Activated T-cell treated with anti-CD3 and anti-CD28 coated beads, Interleukin-2, amount 50 U/mL, for 24 hours (primary cell): ENCODE data around the gene PPM1K.
"Not testable (repeated sequence)": the region's sequence is repeated elsewhere in the genome, so short reads cannot be mapped to it uniquely, and the experiment has no call there.

Experiments
- DNase-seq: peaks from one replicate; pipeline ENCODE4 v3.0.0-alpha.2; 2020
- H3K27ac Mint-ChIP-seq: 2 replicates; pipeline ENCODE4 v1.8.0; 2020; ENCODE audit warnings: mild to moderate bottlenecking, mixed read lengths
- H3K27me3 Mint-ChIP-seq: 2 replicates; pipeline ENCODE4 v1.8.0; 2020; ENCODE audit warnings: mixed read lengths
- H3K36me3 Mint-ChIP-seq: 2 replicates; pipeline ENCODE4 v1.8.0; 2020; ENCODE audit warnings: low read depth, mixed read lengths
- H3K4me1 Mint-ChIP-seq: 2 replicates; pipeline ENCODE4 v1.8.0; 2020; ENCODE audit warnings: low read depth, mixed read lengths
- H3K4me3 Mint-ChIP-seq: 2 replicates; pipeline ENCODE4 v1.8.0; 2020; ENCODE audit warnings: mild to moderate bottlenecking, moderate library complexity, mixed read lengths
- H3K9me3 Mint-ChIP-seq: 2 replicates; pipeline ENCODE4 v1.8.0; 2020; ENCODE audit warnings: mixed read lengths

Gene PPM1K

DNA sequence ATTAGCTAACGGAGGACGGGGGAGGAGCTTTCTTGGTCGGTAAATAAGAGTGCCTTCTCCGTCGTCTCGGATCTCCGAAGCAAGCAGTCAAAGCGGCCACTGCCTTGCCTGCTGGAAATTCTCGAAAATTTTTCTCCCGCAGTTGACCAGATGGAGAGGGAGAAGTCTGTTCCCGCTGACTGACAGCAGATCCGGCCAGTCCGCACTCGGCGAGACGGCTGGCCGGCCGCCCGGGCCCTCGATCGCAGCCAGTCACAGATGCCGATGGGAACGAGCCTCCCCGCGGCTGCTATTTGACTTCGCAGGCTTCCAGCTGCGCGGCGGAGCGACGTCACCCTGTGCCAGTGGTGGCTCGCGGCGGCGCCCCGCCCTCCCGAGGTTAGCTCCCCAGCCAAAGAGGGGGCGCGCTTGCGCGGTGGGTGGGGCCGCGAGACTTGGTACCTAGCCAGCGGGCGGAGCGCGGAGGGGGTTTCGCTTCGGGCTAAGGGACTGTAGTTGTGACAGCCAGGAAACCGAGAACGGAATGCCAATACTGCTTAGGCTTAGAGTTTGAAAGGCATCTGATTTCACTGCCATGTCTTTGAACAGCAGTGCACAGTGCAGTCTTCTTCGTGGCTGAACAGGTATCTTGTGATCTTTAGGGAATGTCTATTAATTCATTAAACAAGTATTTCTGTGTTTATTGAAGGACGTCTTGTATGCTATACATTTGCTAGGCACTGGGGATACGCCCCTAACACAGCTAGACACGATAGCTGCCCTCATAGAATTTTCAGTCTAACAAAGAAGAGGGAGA, at the start of gene PPM1K:
PPM1K (minus strand) TSS at position 123 of the 796 bp plus-strand sequence. CDS start 5,978 bp downstream, outside the sequence.
- peak within 1 kb of the TSS; percentile 97 for H3K4me3 Mint-ChIP-seq
- H3K4me1 Mint-ChIP-seq: peaks cover 44% of the 10 kb centered on the region
- DNase-seq: peak; percentile 99
- H3K9me3 Mint-ChIP-seq: no peaks in the 10 kb centered on the region
- no peaks in the 10 kb centered on the region for H3K27me3 Mint-ChIP-seq
- peak within 1 kb of the TSS; percentile 100 for H3K27ac Mint-ChIP-seq
- peaks cover 32% of the 10 kb centered on the region for H3K36me3 Mint-ChIP-seq

- Mint-ChIP-seq H3K4me1 (no peaks in the 10 kb centered on the region), H3K27ac (no peak overlapping the region), H3K4me3 (no peak overlapping the region), H3K36me3 (no peaks in the 10 kb centered on the region), H3K9me3 (no peaks in the 10 kb centered on the region), H3K27me3 (no peaks in the 10 kb centered on the region)
- DNase-seq: no peak
Measured at GRCh38 chr4:88333741-88334405, 49.5 kb upstream of the PPM1K start.

GRCh38 chr4:88327665-88328064, 43.3 kb upstream of the PPM1K start:
- Mint-ChIP-seq H3K27ac (no peak overlapping the region), H3K4me1 (no peaks in the 10 kb centered on the region), H3K27me3 (no peaks in the 10 kb centered on the region), H3K9me3 (no peaks in the 10 kb centered on the region), H3K36me3 (no peaks in the 10 kb centered on the region), H3K4me3 (no peak overlapping the region)
- DNase-seq: no peak

- peak overlapping the region; percentile 53 for H3K4me3 Mint-ChIP-seq
- no peaks in the 10 kb centered on the region for H3K27me3 Mint-ChIP-seq
- H3K9me3 Mint-ChIP-seq: no peaks in the 10 kb centered on the region
- H3K27ac Mint-ChIP-seq: peak overlapping the region; percentile 88
- peaks cover 23% of the 10 kb centered on the region for H3K4me1 Mint-ChIP-seq
- H3K36me3 Mint-ChIP-seq: no peaks in the 10 kb centered on the region
- DNase-seq: peak; percentile 37
Measured at GRCh38 chr4:88320780-88321373, 36.5 kb upstream of the PPM1K start.

- H3K36me3 Mint-ChIP-seq: no peaks in the 10 kb centered on the region
- peaks cover 23% of the 10 kb centered on the region for H3K4me1 Mint-ChIP-seq
- no peaks in the 10 kb centered on the region for H3K9me3 Mint-ChIP-seq
- peak overlapping the region; percentile 88 for H3K27ac Mint-ChIP-seq
- DNase-seq: no peak
- no peaks in the 10 kb centered on the region for H3K27me3 Mint-ChIP-seq
- peak overlapping the region; percentile 53 for H3K4me3 Mint-ChIP-seq
Measured at GRCh38 chr4:88320224-88320779, 35.9 kb upstream of the PPM1K start.

DNA sequence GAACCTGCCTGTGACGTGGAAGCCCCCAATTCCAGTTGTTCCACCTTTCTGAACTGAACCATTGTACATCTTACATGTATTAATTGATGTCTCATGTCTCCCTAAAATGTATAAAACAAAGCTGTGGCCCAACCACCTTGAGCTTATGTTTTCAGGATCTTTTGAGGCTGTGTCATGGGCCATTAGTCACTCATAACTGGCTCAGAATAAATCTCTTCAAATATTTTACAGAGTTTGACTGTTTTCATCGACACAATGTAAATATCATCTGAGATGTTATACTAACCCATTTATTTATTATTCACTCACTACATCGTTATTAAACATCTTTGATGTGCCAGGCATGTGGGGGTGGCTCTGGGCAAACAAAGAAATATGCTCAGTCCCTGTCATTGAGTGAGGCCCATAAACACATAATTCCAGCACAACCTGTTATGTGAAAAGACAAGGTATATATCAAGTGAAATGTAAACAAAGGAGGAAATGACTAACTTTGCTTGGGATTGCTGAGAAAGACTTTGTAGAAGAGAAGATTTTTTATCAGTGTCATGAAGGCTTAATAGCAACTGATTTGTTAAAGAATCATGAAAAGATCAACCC, 34.5 kb upstream of the PPM1K start:
- H3K27me3 Mint-ChIP-seq: no peaks in the 10 kb centered on the region
- H3K4me1 Mint-ChIP-seq: peaks cover 23% of the 10 kb centered on the region
- H3K36me3 Mint-ChIP-seq: no peaks in the 10 kb centered on the region
- no peak overlapping the region for H3K27ac Mint-ChIP-seq
- H3K4me3 Mint-ChIP-seq: no peak overlapping the region
- no peaks in the 10 kb centered on the region for H3K9me3 Mint-ChIP-seq
- DNase-seq: no peak

DNA sequence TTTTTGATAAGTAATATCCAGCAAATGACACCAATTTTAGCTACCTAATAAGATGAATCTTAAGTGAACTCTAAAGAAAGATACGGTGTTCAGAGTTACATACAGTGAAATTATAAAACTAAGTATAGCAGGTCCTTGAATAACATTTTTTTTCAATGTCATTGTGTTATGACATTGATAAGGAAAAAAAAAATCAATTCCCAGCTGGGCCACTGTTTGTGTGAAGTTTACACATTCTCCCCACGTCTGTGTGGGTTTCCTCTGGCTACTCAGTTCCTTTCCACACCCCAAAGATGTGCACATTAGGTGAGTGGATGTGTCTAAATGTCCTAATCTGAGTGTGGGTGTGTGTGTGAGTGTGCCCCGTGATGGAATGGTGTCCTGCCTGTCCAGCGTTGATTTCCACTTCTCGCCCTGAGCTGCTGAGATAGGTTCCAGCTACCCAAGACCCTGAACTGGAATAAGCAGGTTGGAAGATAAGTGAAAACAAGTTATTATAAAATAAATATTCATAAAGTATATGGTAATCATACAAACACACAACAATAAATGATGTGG, 31.2 kb upstream of the PPM1K start:
- Mint-ChIP-seq H3K9me3 (peaks cover 3% of the 10 kb centered on the region), H3K4me1 (peaks cover 13% of the 10 kb centered on the region), H3K4me3 (no peak overlapping the region), H3K27ac (no peak overlapping the region), H3K36me3 (no peaks in the 10 kb centered on the region), H3K27me3 (no peaks in the 10 kb centered on the region)
- DNase-seq: no peak

DNA sequence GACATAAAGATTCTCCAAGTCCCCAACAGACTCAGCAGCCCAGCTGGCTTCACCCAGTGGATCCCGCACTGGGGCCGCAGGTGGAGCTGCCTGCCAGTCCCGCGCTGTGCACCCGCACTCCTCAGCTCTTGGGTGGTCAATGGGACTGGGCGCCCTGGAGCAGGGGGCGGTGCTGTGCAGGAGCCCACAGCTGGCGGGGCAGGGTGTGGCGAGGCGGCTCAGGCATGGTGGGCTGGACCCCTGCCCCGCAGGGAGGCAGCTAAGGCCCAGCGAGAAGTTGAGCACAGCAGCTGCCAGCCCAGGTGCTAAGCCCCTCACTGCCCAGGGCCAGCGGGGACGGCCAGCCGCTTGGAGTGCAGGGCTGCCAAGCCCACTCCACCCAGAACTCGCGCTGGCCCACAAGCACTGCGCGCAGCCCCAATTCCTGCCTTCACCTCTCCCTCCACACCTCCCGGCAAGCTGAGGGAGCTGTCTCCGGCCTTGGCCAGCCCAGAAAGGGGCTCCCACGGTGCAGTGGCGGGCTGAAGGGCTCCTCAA, 28.8 kb upstream of the PPM1K start:
- H3K9me3 Mint-ChIP-seq, H3K4me3 Mint-ChIP-seq, DNase-seq, H3K27me3 Mint-ChIP-seq, H3K4me1 Mint-ChIP-seq, H3K36me3 Mint-ChIP-seq, H3K27ac Mint-ChIP-seq: not testable (repeated sequence)

- no peaks in the 10 kb centered on the region for H3K4me1 Mint-ChIP-seq
- no peaks in the 10 kb centered on the region for H3K27me3 Mint-ChIP-seq
- no peak overlapping the region for H3K4me3 Mint-ChIP-seq
- peaks cover 3% of the 10 kb centered on the region for H3K9me3 Mint-ChIP-seq
- no peak for DNase-seq
- no peaks in the 10 kb centered on the region for H3K36me3 Mint-ChIP-seq
- no peak overlapping the region for H3K27ac Mint-ChIP-seq
Measured at GRCh38 chr4:88308587-88308986, 24.2 kb upstream of the PPM1K start.

- DNase-seq: no peak
- Mint-ChIP-seq H3K36me3 (no peaks in the 10 kb centered on the region), H3K27me3 (no peaks in the 10 kb centered on the region), H3K4me3 (no peak overlapping the region), H3K4me1 (no peaks in the 10 kb centered on the region), H3K9me3 (no peaks in the 10 kb centered on the region), H3K27ac (no peak overlapping the region)
Measured at GRCh38 chr4:88297725-88298454, 13.5 kb upstream of the PPM1K start.

DNA sequence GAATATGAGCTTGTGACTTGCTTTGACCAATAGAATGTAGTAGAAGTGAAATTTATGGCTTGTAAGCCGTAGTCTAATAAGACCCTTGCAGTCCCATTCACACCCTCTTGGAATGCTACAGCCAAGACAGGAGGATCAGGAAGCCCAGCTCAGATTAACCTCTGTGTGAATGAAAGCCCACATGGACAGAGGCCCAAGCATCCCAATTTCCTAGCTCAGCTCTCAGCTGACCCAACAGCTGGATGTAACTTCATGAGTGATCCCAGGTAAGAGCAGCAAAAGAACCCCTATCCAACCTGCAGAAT, 12.8 kb upstream of the PPM1K start:
- no peaks in the 10 kb centered on the region for H3K4me1 Mint-ChIP-seq
- no peak overlapping the region for H3K27ac Mint-ChIP-seq
- no peak overlapping the region for H3K4me3 Mint-ChIP-seq
- no peaks in the 10 kb centered on the region for H3K9me3 Mint-ChIP-seq
- H3K36me3 Mint-ChIP-seq: no peaks in the 10 kb centered on the region
- no peak for DNase-seq
- no peaks in the 10 kb centered on the region for H3K27me3 Mint-ChIP-seq

- DNase-seq: no peak
- no peak overlapping the region for H3K27ac Mint-ChIP-seq
- no peaks in the 10 kb centered on the region for H3K4me1 Mint-ChIP-seq
- no peaks in the 10 kb centered on the region for H3K27me3 Mint-ChIP-seq
- no peaks in the 10 kb centered on the region for H3K9me3 Mint-ChIP-seq
- no peaks in the 10 kb centered on the region for H3K36me3 Mint-ChIP-seq
- H3K4me3 Mint-ChIP-seq: no peak overlapping the region
Measured at GRCh38 chr4:88296413-88297211, 12.3 kb upstream of the PPM1K start.

DNA sequence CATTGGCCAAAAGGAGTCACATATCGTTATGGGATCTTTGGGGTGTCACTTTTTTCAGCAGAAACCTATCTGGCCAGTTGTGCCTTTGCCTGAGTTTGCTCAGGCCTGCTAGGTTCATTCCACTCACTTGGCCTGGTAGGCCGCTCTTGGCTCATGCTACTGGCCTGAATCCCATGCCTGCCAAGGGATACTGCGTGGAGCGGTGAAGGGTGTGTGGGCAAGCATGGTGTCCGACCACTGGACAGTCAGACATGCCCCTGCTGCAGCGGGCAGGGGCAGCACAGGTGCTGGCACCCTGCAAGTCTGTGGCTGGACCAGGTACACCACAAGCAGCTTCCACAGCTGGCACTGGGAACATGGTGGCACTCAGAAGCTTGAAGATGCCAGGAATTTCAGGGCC, 11.3 kb upstream of the PPM1K start:
- H3K36me3 Mint-ChIP-seq: no peaks in the 10 kb centered on the region
- no peaks in the 10 kb centered on the region for H3K27me3 Mint-ChIP-seq
- H3K4me1 Mint-ChIP-seq: no peaks in the 10 kb centered on the region
- H3K9me3 Mint-ChIP-seq: no peaks in the 10 kb centered on the region
- no peak for DNase-seq
- no peak overlapping the region for H3K4me3 Mint-ChIP-seq
- no peak overlapping the region for H3K27ac Mint-ChIP-seq
